DMS 273 (cell line): ENCODE data around the gene ARHGAP26.
"Not testable (repeated sequence)": the region's sequence is repeated elsewhere in the genome, so short reads cannot be mapped to it uniquely, and the experiment has no call there.

Experiments used
- DNase-seq: peaks from one replicate; lab custom pipeline; 2025; ENCODE audit not compliant: unreplicated experiment; lab: John Stamatoyannopoulos, UW

Gene ARHGAP26

DNA sequence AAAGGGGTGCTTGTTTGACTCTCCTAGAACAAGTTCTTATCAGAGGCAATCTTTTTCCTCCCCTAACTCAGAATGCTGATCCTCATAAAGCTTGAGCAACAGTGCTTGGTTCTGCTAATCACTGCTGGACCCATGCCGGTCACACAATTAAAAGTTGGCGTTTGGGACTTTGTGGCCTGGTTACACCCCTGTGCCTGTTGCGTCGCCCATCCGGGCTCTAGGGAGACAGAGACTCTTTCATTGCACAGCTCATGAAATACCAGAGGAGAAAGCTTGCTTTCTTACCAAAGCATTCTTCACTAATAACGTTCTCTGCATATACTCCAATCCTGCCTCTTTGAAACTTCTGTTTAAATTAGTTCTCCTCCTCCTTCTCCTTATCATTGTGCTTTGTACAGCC is 332.2 kb downstream of the ARHGAP26 start:
- DNase-seq: no peak

DNA sequence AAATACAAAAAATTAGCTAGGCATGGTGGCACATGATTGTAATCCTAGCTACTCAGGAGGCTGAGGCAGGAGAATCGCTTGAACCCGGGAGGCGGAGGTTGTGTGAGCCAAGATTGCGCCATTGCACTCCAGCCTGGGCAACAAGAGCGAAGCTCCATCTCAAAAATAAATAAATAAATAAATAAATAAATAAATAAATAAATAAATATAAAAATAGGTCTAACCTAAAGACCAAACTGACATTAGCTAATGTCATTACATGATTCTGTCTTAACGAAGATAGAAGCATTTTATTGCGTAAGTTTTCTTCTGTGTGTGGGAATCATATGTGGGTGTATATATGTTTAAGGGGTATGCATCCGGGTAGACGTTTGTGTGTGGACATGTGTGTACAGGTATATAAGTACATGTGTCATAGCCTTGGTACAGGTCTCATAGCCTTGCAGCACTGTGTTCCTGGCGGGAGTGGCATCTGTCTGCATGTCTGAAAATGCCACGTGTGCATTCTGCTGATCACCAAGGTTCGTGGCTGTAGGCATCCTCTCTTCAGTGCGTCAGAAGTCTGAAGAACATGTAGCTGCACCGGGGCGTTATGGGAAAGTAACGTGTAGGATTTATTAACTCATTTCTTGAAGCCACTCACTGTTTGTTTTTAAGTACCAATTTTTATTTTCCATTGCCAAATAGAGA is 335.2 kb downstream of the ARHGAP26 start:
- DNase-seq: peak; percentile 29

- DNase-seq: peak; percentile 85
Observed at GRCh38 chr5:143106174-143106573, 336.0 kb downstream of the ARHGAP26 start.

DNA sequence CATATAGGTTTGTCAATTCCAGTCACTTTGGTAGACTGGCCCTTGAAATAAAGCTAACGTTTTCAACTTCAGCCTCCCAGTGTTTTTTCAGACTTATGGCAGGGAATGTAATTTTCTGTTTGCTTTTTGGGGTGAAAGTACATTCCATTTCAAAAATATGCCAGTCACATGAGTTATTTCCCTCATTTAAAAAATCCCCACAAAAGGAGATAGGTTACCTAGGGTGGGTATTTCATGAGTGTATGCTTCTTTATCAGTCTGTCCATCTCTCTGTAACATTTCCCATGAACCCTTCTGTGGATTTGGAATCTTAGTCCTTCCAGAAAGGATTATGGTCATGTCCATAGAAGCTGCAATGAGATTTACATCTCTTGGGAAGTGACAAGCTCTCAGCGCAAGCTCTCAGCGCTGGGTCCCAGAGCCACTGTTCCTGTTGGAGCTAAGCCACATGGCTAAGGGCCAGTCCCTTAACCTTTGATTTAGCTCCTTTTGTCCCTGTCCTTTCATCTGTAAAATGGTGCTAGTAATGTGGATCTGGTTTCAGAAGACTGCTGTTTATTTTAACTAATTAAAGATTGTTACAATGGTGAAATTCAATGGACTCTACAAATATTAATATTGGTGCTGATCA is 338.4 kb downstream of the ARHGAP26 start:
- DNase-seq: peak; percentile 37

DNA sequence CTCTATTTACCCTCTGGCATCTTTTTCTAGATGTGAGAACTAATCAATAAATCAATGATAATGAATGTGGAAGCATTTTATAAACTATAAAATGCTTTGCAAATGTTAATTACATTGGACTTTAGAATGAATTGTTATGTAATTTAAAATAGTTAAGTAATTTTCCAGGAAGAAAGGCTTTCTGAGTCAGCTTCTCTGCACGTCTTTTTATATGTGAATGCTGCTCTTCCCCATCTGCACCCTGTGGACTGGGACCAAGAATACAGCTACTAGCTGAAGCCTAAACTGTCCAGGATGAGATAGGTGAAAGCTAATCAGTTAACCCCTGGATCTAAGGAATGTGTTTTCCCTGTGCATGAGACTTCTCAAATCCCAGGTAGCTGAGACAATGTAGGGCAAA is 340.4 kb downstream of the ARHGAP26 start:
- DNase-seq: no peak

- no peak for DNase-seq
Observed at GRCh38 chr5:143111799-143112198, 341.6 kb downstream of the ARHGAP26 start.

DNA sequence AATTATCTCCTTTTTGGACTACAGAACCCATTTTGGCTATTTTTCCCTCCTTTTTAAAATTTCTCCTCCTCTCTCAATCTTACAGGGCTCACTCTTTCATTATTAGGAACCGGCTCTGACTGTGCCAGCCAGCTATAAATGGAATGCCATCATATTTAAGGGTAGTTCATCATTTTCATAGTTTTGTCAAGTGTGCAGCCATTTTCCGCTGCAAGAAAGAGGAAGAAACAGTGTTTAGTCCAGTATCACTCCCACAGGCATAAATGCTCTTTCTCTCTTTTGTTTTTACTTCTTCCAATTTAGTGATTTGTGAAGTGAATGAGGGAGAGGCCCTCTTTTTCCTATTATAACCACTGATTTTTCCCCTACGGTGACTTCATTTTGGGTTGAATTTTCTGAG is 343.3 kb downstream of the ARHGAP26 start:
- DNase-seq: no peak

DNA sequence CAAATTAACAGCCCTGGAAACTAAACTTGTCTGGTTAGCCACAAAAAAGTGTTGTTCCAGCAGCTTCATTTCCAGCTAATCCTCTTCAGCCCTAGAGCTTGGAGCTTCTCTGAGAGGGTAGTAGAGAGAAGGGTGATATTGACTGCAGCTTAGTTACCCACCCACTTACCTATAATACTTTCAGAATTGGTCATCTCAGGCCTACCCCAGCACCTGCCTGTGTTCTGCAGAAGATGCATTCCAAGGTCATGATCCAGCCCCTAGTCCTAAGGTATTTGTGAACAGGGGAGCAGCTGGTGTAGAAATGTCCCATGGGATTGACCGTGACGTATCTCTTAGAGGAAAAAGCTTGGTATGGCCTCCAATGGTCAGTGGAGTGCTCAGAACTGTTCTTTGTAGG is 344.3 kb downstream of the ARHGAP26 start:
- DNase-seq: no peak

DNA sequence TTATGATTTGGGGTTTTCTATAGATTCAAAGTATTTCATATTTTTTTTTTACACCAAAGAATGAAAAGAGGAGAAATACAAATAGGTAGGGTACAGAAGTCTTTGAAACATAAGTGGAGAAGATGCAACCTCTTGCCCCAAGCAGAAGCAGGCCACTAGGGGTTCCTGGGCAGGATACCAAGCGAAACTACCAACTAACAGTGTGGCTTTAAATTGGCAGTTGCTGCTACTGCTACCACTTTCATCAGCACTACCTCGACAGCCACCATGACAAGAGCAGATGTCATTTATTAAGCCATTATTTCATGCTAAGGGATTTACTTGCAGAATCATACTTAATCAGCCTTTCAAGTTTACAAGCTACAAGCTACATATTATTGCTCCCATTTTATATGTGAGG is 345.2 kb downstream of the ARHGAP26 start:
- DNase-seq: no peak

DNA sequence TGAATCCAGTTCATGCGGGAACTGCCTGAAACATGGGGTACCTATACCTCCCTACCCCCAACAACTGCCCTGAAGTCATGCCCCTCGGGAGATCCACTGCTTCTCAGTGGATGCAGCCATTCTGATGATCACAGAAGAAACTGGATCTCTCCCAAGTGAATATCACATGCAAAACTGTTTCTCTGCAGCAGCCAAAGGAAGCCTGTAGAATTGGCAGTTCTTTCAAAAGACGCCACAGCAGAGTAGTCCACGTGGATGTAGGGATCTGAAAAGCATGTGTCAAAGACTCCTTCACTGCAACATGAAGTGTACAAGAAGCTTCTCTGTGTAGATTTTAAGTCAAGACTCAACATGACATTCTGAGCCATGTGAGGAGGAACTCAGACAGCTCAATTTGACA is 346.6 kb downstream of the ARHGAP26 start:
- no peak for DNase-seq

- DNase-seq: no peak
Observed at GRCh38 chr5:143117821-143118220, 347.6 kb downstream of the ARHGAP26 start.

DNA sequence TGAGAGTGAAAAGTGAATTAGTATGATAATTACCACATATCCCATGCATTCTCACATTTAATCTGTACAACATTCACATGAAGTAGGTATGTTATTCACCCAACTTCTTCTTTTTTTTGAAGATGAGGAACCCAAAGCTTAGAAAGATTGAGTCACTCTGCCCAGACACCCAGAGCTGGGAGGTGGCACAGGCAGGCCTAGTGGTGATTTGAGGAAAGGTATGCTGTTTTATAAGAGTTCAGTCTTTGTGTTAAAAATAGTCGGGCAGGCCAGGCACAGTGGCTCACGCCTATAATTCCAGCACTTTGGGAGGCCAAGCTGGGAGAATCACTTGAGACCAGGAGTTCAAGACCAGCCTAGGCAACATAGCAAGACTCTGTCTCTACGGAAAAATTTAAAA is 348.0 kb downstream of the ARHGAP26 start:
- DNase-seq: no peak

DNA sequence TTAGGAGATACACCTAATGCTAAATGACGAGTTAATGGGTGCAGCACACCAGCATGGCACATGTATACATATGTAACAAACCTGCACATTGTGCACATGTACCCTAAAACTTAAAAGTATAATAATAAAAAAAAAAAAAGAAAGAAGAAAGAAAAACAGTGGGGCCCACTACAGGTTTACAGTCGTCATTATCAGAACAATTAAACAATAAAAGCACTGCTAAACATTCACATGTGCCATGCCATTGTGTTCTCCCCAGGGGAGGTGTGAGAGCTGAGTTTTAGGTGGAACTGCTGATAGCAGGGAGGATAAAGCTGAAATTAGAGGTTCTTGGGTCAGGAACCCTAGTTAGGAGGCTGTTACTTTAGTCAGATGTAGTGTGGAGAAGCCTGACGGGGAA is 348.6 kb downstream of the ARHGAP26 start:
- not testable (repeated sequence) for DNase-seq

DNA sequence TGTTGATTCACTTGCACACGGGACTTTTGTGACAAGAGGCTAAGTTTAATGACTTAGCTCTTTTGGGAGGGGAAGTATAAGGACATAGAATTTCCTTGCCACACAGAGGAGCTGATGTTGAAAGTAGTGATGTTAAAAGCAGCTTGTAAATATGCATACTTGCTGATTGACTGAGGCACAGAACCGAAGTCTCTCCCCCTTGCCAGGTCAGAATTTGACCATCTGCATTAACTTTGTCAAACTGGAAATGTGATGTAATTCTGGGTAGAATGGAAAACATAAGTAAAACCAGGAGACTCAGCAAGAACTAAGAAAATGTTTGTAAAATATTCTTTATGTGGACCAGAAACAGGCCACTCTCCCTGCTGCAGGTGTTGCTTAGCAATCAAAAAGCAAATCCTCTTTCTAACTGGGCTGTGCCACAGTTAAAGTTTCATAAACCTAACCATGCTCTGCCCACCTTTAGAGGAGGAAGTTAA is 349.2 kb downstream of the ARHGAP26 start:
- no peak for DNase-seq

GRCh38 chr5:143119881-143120341 is 349.7 kb downstream of the ARHGAP26 start:
- no peak for DNase-seq

GRCh38 chr5:143120460-143121134 is 350.4 kb downstream of the ARHGAP26 start:
- DNase-seq: no peak

DNA sequence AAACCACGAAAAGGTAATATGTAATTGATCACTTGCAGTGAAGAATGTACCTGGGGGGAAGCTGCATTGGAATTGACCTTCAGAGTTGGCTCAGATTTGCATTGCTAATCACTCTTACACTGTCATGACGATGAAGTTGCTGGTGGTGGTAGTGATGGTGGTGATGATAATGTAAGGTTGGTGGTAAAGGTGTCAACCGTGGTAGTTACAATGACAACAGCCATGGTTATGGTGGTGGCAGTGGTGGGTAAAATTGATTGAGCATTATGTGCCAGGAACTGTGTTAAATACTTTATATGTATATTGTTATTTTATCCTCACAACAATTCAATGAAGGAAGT is 350.9 kb downstream of the ARHGAP26 start:
- DNase-seq: no peak

DNA sequence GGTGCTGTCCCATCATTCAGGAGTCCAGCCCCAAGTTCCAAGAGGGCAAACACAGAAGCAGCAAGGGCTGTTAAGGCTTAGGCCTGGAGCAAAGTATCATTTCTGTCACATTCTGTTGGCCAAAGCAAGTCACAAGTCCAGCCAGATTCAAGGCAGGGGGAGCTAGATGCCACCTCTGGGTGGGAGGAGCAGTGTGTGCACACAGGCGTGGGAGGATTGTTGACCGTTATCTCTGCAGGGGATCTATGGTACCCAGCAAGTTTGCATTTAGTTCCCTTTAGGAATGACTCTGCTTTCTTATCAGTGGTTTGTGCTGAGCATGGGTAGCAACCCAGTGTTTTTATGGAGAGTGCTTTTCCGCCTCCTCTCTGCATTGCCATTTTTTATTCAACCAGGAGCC is 354.4 kb downstream of the ARHGAP26 start:
- DNase-seq: no peak

GRCh38 chr5:143126174-143127019 is 356.2 kb downstream of the ARHGAP26 start:
- DNase-seq: no peak

- peak; percentile 54 for DNase-seq
Observed at GRCh38 chr5:143128412-143129071, 358.4 kb downstream of the ARHGAP26 start.

DNA sequence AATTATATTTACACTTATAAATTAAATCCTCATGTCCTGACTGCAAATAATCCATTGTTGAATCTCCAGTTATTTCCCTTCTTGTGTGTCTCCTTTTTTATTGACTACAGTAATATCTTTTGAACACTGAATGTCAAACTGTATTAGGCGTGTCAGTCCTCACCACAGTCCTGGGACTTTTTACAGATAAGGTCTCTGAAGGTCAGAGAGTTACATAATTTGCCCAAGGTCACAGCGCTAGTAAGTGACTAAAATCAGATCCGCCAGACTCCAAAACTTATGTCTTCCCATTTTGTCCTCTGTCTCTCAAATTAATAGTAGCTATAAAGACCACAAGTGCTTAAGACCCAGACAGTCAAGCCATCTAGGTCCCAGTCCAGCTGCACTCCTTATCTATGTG is 359.0 kb downstream of the ARHGAP26 start:
- no peak for DNase-seq
